Measurements from ENCODE around the gene PI4KA.

GRCh38 chr22:20839837-20840645 lies 18.6 kb downstream of the PI4KA start:
- TF ChIP-seq CTCF (conservative IDR thresholded peaks at IDR 0.05) (no peak), ZFX (IDR thresholded peaks at IDR 0.05) (no peak)

Measured in C4-2B (cell line).